GM19372 (cell line): ENCODE measurements around the gene ATXN2.
"Not testable (repeated sequence)": the region's sequence is repeated elsewhere in the genome, so short reads cannot be mapped to it uniquely, and the experiment has no call there.

ENCODE experiments used
- ATAC-seq: cut with Tn5 transposase; IDR thresholded peaks from one replicate; pipeline ENCODE4 v1.9.1; 2021; ENCODE audit warnings: mild to moderate bottlenecking, low read depth, moderate library complexity; ENCODE audit not compliant: unreplicated experiment

The ATXN2 gene

DNA sequence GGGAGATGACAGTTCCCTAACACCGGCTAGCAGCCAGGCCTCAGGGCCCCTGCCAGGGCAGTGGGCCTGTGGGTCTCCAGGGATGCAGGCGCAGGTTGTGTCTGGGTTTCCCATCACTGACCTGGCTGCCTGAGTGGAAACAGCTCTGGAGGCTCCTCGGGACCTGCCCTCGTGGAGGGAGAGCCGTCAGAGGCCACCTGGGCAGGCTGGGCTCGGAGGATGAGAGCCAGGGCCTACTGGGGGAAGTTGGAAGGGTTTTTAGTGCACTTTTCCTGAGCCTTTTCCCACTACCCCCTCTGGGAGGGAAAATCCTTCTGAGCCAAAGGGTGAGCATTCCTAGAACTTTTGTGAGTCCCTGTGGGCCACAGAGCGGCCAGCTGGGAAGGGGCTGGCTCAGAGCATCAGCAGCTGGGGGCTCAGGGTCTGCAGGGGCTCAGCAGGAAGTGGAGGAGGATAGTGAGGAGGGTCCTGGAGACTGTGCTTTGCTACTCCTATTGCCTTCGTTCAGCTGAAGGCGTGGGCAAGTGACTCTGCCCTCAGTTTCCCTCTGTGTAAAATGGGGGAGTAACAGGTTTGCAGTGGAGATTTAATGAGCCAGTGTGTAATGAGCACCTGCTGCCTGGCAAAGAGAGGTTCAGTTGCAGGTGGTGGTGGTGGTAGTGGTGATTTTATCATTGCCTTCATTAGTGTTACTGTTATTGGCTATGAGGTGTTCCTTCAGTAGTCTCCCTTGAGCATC, 191.6 kb downstream of the ATXN2 start:
- ATAC-seq, result no peak

- ATAC-seq, result no peak
Measured at GRCh38 chr12:111406474-111407376, 192.4 kb downstream of the ATXN2 start.

DNA sequence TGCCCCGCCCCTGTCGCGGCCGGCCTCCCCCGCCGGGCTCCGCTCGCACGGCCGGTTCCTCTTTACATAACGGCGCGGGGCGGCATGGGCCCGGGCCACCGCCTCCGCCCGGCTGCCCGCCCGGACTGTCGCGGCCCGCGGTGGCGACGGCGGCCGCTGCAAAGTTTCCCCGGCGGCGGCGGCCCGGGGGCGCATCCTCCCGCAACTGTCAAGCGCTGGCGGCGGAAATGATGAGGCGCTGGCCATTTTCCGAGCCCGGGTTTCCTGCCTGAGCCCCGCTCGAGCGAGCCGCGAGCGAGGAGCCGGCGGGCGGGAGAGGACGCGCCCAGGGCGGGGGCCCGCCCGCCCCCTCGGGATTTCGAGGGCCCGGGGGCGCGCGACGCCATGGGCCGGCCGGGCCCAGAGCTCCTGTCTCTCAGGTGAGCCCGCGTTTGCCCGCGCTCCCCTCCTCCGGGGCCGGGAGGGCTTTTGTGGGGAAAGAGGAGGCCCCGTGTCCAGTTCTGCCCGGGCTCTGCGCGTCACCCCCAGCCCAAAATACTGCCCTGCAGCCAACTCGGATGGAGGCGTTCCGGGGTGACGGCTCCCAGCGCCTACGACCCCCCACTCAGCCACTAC, 193.1 kb downstream of the ATXN2 start, which contains the start of gene SH2B3:
TSS of gene SH2B3 (plus strand) at position 65 of the 615 bp plus-strand sequence. CDS start 12,223 bp downstream, outside the sequence.
- no peak for ATAC-seq

GRCh38 chr12:111405149-111405858, 193.8 kb downstream of the ATXN2 start:
- peak; percentile 60 for ATAC-seq

DNA sequence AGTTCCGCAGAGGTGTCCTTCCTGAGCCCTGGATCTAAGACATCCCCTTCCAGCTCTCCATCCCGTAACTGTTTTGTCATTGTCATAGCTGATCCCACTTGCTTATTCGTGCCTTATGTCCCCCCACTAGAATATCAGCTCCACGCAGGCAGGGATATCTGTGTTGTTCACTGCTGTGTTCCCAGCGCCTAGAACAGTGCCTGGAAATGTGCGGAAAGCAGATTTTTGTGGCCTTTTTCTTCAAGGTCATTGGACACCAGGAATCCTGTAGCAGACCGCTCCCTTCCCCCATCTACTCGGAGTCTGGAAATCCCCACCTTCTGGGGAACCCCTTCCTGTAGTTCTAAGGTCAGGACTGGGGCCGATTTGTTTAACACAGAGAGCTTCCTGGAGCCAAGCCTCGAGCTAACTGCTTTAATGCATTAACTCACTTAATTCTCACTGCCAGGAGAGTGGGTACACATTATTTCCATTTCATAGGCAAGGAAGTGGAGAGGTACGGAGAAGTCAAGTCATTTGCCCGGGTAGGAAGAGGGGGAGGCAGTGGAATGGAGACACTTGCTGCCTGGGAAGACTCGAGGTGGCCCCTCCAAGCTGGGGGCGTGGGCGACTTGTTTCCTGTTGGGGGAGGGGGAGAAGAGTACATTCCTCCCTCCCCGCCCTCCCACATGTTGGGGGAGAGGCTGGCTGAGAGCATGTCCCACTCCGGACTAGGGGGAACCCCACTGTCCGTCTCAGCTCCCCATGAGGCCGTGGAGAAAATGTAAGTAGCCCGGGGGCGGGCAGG, 194.6 kb downstream of the ATXN2 start:
- peak; percentile 1 for ATAC-seq

DNA sequence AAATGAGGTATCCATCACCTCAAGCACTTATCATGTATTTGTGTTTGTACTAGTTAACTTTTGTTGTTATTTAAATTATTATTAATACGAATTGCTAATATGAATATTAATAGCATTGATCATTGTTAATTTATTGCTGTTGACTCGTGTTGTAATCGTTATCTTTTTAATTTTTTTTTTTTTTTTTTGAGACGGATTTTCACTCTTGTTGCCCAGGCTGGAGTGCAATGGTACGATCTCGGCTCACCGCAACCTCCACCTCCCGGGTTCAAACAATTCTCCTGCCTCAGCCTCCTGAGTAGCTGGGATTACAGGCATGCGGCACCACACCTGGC, 196.7 kb downstream of the ATXN2 start:
- not testable (repeated sequence) for ATAC-seq
